Right hindlimb (tissue), 1 donor: ENCODE measurements around the gene UNC5CL.
"Not testable (repeated sequence)": the region's sequence is repeated elsewhere in the genome, so short reads cannot be mapped to it uniquely, and the experiment has no call there.

ENCODE experiments used
- DNase-seq: peaks from one replicate; pipeline ENCODE4 v3.0.0-alpha.2; 2018

Gene UNC5CL

DNA sequence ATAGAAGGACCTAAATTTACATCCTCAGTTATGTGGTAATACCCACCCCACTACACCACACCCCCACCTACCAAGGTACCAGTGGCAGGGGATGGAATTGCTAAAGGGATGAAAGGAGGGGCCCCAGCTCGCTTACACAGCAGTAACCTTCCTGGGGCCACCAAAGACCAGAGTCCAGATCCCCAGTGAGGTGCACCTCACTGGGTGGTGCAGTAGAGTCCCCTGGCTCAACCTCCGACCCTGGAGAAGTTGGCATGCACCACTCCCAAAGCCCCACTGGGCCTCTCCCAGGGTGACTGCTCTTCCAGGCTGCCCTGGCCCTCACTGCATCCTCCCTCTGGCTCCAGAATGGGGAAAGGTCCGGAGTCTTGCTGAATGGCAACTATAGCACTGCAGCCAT, 816 bp downstream of the UNC5CL start:
- DNase-seq, result no peak

- DNase-seq, result no peak
Measured at GRCh38 chr6:41037107-41037900, 1.7 kb downstream of the UNC5CL start.

GRCh38 chr6:41036601-41037000, 2.4 kb downstream of the UNC5CL start:
- DNase-seq, result no peak

DNA sequence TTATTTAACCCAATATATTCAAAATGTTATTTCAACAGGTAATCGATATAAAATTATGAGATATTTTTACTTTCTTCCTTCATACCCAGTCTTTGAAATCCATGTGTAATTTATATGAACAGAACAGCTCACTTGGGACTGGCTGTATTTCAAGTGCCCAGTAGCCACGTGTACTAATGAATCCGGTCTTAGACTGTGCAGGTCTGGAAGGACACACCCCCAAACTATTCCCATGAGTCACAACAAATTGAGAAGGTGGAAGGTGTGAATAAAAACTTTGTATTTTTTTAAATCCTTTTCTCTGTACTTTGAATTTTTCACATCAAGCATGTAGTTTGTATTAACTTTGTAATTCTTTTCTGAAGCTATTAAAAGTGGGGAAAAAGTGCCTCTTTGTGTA, 2.8 kb downstream of the UNC5CL start:
- DNase-seq, result no peak

- no peak for DNase-seq
Measured at GRCh38 chr6:41033776-41034175, 5.2 kb downstream of the UNC5CL start.

DNA sequence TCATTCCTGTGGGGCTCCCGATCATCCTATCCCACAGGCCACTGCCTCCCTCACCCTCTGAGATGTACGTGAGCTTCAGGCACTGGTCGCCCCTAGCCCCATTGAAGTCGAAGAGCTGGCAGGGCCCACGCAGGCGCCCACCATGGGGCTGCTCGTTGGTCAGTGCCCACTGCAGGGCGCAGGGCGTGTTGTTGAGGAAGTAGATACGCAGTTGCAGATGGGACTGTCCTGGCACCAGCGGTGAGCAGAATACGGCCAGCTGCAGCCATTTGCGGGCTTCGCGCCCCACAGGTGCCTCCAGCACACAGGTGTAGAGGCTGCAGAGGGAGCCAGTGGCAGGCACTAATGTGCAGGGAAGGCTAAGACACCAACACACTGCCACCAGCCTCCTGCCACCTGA, 6.2 kb downstream of the UNC5CL start:
- DNase-seq, result no peak

- DNase-seq, result no peak
Measured at GRCh38 chr6:41028561-41029412, 10.2 kb downstream of the UNC5CL start.

DNA sequence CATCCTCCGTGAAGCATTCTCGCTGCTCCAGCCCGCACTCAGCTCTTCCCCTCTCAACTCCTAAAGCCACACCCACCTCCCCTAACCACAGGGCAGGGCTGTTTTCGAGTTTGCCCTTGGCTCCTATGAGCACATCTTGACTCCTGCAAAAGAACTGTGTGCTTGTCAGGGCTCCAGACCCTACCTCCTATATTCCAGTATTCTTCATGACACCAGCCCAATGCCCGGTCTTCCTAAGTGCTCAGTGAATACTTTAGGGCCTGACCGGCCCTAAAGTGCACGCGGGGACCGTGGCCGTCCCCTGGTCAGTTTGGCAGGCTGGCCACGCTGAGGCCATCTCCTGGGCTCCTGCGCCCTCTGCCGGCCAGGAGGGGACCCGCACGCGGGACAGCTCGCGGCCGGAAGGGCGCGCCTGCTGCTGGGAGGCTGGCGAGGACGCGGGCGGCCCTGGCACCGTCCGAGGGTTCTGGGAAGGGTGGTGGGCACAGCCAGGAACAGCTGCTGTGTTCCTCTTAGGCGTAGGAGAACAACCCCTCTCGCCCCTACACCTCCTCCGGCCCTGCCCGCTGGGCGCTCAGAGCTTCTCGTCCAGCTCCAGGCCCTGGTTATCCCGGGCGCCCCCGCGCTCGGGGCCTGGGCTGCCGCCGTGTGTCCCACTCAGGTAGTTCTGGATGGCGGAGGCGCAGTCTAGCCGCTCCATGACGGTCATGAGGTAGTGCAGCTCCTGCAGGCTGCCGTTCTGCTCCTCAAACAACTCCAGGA, 11.0 kb downstream of the UNC5CL start:
- peak; percentile 87 for DNase-seq

- no peak for DNase-seq
Measured at GRCh38 chr6:41027241-41027640, 11.8 kb downstream of the UNC5CL start.

GRCh38 chr6:41025966-41026530, 13.0 kb downstream of the UNC5CL start:
- DNase-seq, result no peak

DNA sequence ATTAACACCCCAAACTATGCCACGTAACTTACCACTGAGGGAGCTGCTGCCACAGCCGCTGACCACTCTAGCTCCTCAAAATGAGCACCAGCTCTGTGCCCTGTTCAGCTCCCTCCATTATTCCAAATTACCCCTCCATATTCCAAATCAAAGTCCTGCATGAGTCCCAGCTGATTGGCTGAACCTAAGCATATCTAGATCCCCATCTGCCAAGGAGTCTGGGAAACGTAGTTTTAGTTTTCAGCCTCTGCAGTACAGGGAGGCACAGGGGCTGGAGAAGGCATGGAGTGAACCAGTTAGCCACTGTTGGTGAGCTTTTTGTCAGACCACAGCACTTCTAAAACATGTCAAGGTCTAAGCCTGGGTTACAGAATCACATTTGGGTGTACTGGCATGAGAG, 15.9 kb downstream of the UNC5CL start:
- DNase-seq, result no peak

DNA sequence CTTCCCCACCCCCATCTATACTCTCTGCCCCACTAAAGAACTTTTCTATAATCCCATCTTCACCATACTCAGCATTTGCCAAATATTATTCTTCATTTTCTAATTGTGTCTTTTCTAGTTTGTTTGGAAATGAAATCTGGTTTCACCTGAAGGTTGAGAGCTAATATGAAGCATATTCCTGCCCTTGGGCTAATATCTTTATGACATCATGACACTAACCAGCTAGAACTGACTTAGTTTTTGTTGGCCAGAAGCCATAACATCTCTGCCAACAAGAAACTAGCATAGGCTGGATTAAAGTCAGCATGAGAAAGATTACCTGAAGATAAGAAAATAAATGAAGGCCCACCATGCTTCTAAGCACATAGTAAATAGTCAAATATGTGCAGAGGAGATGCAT, 16.7 kb downstream of the UNC5CL start:
- DNase-seq, result no peak

DNA sequence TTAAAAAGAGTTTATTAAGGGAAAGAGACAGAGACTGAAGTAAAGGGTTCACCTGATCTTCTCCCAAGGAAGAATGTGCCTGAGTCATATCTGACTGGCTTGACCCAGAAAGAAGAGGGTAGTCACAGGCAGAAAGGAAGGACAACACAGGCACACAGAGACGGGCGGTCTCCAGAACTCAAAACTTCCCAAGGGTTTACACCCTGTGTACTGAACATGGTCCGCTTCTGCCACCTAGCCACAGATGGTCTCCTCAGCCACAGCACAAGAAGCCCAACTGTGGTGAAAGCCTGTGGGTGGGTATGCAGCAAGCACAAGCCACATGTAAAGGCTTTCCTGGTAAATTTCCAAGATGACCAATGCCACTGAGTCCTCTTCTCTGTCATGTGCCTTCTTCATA, 17.2 kb downstream of the UNC5CL start:
- DNase-seq, result peak; percentile 45

DNA sequence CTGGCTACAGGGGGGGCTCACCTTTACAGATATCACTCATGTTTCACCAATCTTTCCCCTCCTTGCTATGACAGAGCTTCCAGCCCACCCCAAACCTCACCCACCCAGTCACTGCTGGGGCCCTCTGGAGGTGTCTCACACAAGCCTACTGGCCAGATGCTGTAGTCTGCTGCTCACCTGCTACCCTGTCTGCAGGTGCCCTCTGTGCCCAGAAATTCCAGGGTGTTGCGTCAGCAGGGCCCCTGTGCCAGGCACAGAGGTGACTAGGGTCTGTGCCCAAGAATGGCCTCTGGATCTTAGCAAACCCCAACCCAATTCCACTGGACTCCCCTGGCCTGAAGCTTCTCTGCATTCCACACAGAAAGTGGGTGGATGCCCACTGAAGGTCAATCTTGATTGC, 21.4 kb downstream of the UNC5CL start:
- DNase-seq, result no peak

- DNase-seq, result not testable (repeated sequence)
Measured at GRCh38 chr6:41015860-41016259, 23.2 kb downstream of the UNC5CL start.

GRCh38 chr6:41014780-41015179, 24.2 kb downstream of the UNC5CL start:
- no peak for DNase-seq

GRCh38 chr6:41013466-41014153, 25.4 kb downstream of the UNC5CL start:
- DNase-seq, result no peak

DNA sequence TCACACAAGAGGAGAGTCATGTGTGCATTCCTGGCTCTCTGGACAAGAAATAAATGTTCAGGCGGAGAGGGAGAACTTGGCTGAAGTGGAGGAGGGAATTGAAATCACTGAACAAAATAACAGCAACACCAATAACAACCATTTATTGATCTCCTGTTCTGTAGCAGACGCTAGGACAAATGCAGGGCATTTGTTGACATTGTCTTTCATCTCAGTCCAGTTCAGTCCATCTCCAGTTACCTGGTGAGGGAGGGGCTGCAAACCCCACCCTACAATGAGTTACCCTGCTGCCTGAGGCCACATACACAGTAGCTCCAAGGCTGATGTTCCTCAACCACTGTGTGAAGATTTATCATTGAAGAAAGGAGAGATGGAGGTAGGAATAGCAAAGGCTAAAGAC, 27.3 kb downstream of the UNC5CL start:
- no peak for DNase-seq

DNA sequence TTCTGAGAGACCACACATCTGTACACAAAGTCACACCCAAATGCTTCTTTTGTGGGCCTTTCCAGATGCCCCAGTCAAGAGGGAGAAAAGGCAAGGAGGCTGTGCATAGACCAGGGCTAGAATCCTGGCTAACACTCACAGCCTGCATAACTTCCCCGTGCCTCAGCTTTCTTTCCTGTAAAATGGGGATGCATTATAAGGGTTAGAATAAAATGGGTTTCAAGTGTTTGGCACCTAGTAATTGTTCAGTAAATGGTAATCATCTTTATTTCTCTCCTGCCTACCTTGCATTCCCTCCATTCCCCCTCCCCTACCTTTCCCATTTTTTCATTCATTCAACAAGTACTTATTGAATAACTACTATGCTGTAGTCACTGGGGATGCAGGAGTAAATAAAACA, 29.4 kb downstream of the UNC5CL start:
- DNase-seq, result no peak

DNA sequence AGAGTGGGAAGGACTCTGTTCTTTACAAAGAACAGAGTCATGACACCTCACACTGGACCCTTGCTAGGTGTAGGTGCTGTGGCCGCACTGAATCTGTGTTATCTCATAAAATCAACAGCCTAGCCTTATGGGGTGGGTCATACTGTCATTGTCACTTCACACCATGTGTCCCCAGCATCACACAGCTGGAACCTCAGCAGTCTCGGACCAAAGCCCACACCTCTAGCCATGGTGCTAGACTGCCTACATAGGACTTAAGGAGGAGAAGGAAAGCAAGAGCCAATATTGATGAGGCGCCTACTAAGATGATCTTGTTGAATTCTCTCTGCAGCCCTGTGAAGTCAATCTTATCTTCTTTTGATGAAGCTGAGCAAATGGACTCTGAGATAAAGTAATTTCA, 31.0 kb downstream of the UNC5CL start:
- DNase-seq, result no peak

- DNase-seq, result not testable (repeated sequence)
Measured at GRCh38 chr6:41006980-41007379, 32.0 kb downstream of the UNC5CL start.

DNA sequence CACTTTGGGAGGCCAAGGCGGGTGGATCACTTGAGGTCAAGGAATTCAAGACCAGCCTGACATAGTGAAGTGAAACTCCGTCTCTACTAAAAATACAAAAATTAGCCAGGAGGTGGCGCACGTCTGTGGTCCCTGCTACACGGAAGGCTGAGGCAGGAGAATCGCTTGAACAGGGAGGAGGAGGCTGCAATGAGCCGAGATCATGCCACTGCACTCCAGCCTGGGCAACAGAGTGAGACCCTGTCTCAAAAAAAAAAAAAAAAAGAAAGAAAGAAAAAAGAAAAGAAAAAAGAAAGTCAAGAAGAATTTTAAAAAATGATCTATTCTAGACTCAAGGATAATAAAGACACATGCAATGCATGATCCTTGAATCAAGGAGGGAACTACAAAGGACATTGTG, 32.8 kb downstream of the UNC5CL start:
- not testable (repeated sequence) for DNase-seq
